ENCODE data around the gene SUN2. TPM values are rescaled to one million over a fixed set of nuclear protein-coding genes. Genes with fewer than 3 reads are reported as not detected.

The SUN2 gene
- total and polyA plus RNA-seq, 9 donors: 21.2 to 311 (median 181) TPM

GRCh38 chr22:38793317-38793716, 37.5 kb upstream of the SUN2 start:
- intact Hi-C loops (cut with DNase I): no loop called here
- WGBS, 3 donors: 12 to 17% (median 16%) methylated on average over 9 of the region's 9 CpGs

GRCh38 chr22:38792833-38793232, 37.0 kb upstream of the SUN2 start:
- no peak for DNase-seq
- H3K27me3 ChIP-seq: no peaks in the 10 kb centered on the region
- H3K36me3 ChIP-seq: no peaks in the 10 kb centered on the region
- intact Hi-C loops (cut with DNase I): no loop called here
- TF ChIP-seq POLR2A (IDR thresholded peaks at IDR 0.05) (no peak), EP300 (IDR thresholded peaks at IDR 0.05) (no peak), CTCF (IDR thresholded peaks at IDR 0.05) (no peak)
- 59 to 72% (median 65%) methylated on average over 4 of the region's 4 CpGs for WGBS, 3 donors
- H3K4me1 ChIP-seq (ENCODE audit: insufficient read depth): peaks cover 14% of the 10 kb centered on the region
- H3K4me3 ChIP-seq: peak overlapping the region; percentile 55
- H3K27ac ChIP-seq: peak overlapping the region in 1 of 2 donors; percentile 74
- no peaks in the 10 kb centered on the region for H3K9me3 ChIP-seq

More at GRCh38 chr22:38793317-38793716, 37.5 kb upstream of the SUN2 start:
- no peak for DNase-seq
- H3K4me3 ChIP-seq: peak overlapping the region; percentile 55
- no peaks in the 10 kb centered on the region for H3K27me3 ChIP-seq
- no peak for TF ChIP-seq POLR2A (IDR thresholded peaks at IDR 0.05)
- no peak for TF ChIP-seq EP300 (IDR thresholded peaks at IDR 0.05)
- TF ChIP-seq CTCF (IDR thresholded peaks at IDR 0.05): no peak
- H3K9me3 ChIP-seq: no peaks in the 10 kb centered on the region
- H3K27ac ChIP-seq: peak overlapping the region; percentile 45 to 74
- no peaks in the 10 kb centered on the region for H3K36me3 ChIP-seq
- H3K4me1 ChIP-seq (ENCODE audit: insufficient read depth): peaks cover 9% of the 10 kb centered on the region

GRCh38 chr22:38789606-38790005, 33.8 kb upstream of the SUN2 start:
- TF ChIP-seq EP300 (IDR thresholded peaks at IDR 0.05): no peak
- no peak for TF ChIP-seq POLR2A (IDR thresholded peaks at IDR 0.05)
- TF ChIP-seq CTCF (IDR thresholded peaks at IDR 0.05): no peak
- Histone ChIP-seq H3K36me3 (no peaks in the 10 kb centered on the region), H3K4me3 (no peak overlapping the region), H3K4me1 (ENCODE audit: insufficient read depth) (peaks cover 27% of the 10 kb centered on the region), H3K9me3 (no peaks in the 10 kb centered on the region), H3K27ac (no peak overlapping the region), H3K27me3 (no peaks in the 10 kb centered on the region)
- no peak for DNase-seq
- intact Hi-C loops (cut with DNase I): loop anchor here in 2 of 4 donors (5.0 to 10.0 kb wide), 2 partner anchors 53 to 335 kb away; partner anchors contain the start of gene NPTXR (in 2 of the 2)
- 76 to 82% (median 80%) methylated on average over 4 of the region's 4 CpGs for WGBS, 3 donors

- peaks cover 27% of the 10 kb centered on the region for H3K4me1 ChIP-seq (ENCODE audit: insufficient read depth)
- TF ChIP-seq POLR2A (IDR thresholded peaks at IDR 0.05): no peak
- H3K27ac ChIP-seq: peak overlapping the region in 1 of 2 donors; percentile 93
- intact Hi-C loops (cut with DNase I): loop anchor here in 2 of 4 donors (5.0 to 10.0 kb wide), 2 partner anchors 53 to 336 kb away; partner anchors contain the start of gene NPTXR (in 2 of the 2)
- no peaks in the 10 kb centered on the region for H3K9me3 ChIP-seq
- no peaks in the 10 kb centered on the region for H3K36me3 ChIP-seq
- no peaks in the 10 kb centered on the region for H3K27me3 ChIP-seq
- no peak overlapping the region for H3K4me3 ChIP-seq
- WGBS, 3 donors: 28 to 34% (median 31%) methylated on average over 6 of the region's 6 CpGs
- no peak for DNase-seq
These were observed 33.0 kb upstream of the SUN2 start for GRCh38 chr22:38788846-38789245.

- intact Hi-C loops (cut with DNase I): loop anchor here in 2 of 4 donors (5.0 to 10.0 kb wide), 2 partner anchors 54 to 337 kb away; partner anchors contain the start of gene NPTXR (in 2 of the 2)
- peaks cover 25% of the 10 kb centered on the region for H3K4me1 ChIP-seq (ENCODE audit: insufficient read depth)
These were observed 32.4 kb upstream of the SUN2 start for GRCh38 chr22:38788021-38788816.

More at GRCh38 chr22:38788021-38788816, 32.4 kb upstream of the SUN2 start:
- peak overlapping the region in 1 of 2 donors; percentile 93 for H3K27ac ChIP-seq
- H3K9me3 ChIP-seq: no peaks in the 10 kb centered on the region
- no peak for TF ChIP-seq POLR2A (IDR thresholded peaks at IDR 0.05)
- no peak for TF ChIP-seq EP300 (IDR thresholded peaks at IDR 0.05)
- no peak for TF ChIP-seq CTCF (IDR thresholded peaks at IDR 0.05)
- WGBS, 3 donors: 14 to 29% (median 20%) methylated on average over 16 of the region's 16 CpGs
- no peak overlapping the region for H3K4me3 ChIP-seq
- H3K36me3 ChIP-seq: no peaks in the 10 kb centered on the region
- no peaks in the 10 kb centered on the region for H3K27me3 ChIP-seq
- DNase-seq: peak in 3 of 5 donors; percentile 58 to 70 (median 66)
